K562 (cell line): ENCODE results near the gene DAGLA. TPM values are rescaled to one million over a fixed set of nuclear protein-coding genes. Genes with fewer than 3 reads are reported as not detected.

Experiments
- ATF7 ChIP-seq: fragments of 450-650 bp; IDR thresholded peaks from 2 replicates; pipeline ENCODE4 v1.7.1; 2014; ENCODE audit warnings: mild to moderate bottlenecking, moderate library complexity
- BRCA1 ChIP-seq, 2 experiments: fragments of 450-650 bp in 1 of 2; sonication (generic) in 1 of 2; formaldehyde crosslinking in 1 of 2; IDR thresholded peaks; 2 replicates each; pipeline versions ENCODE4 v1.5.0 to v1.6.1; 2017 to 2020; ENCODE audit warnings: mild to moderate bottlenecking in 1 of 2, missing genetic modification reagents in 1 of 2
- ETV6 ChIP-seq, 3 experiments: fragments of 150-350 bp in 1 of 3; sonication (generic) in 1 of 3; formaldehyde crosslinking in 1 of 3; IDR thresholded peaks; 2 replicates each; pipeline versions ENCODE4 v1.6.1 to v1.8.0; 2014 to 2022; ENCODE audit warnings: borderline replicate concordance in 2 of 3, low read depth in 2 of 3, antibody characterized with exemption in 1 of 3, low read length in 1 of 3, mild to moderate bottlenecking in 1 of 3, missing genetic modification reagents in 1 of 3
- ID3 ChIP-seq, 2 experiments: fragments of 250-450 bp in 1 of 2; fragments of 450-650 bp in 1 of 2; sonication (Bioruptor Pico) in 1 of 2; IDR thresholded peaks; 2 replicates each; pipeline versions ENCODE4 v1.6.1 to v1.8.0; 2016 to 2021; ENCODE audit warnings: mild to moderate bottlenecking in 2 of 2, moderate library complexity in 2 of 2, missing compliant biosample characterization in 1 of 2, missing genetic modification characterization in 1 of 2
- KLF13 ChIP-seq: fragments of 450-650 bp; IDR thresholded peaks from 2 replicates; pipeline ENCODE4 v1.6.1; 2016; ENCODE audit warnings: missing genetic modification characterization, low read depth, mild to moderate bottlenecking, missing compliant biosample characterization, moderate library complexity, borderline replicate concordance
- LARP7 ChIP-seq: fragments of 450-650 bp; IDR thresholded peaks from 2 replicates; pipeline ENCODE4 v1.6.1; 2016
- LEF1 ChIP-seq: fragments of 450-650 bp; IDR thresholded peaks from 2 replicates; pipeline ENCODE4 v1.6.1; 2016; ENCODE audit warnings: mild to moderate bottlenecking
- MTF1 ChIP-seq: fragments of 250-450 bp; sonication (Bioruptor Pico); IDR thresholded peaks from 2 replicates; pipeline ENCODE4 v1.9.0; 2021; ENCODE audit warnings: moderate library complexity, mild to moderate bottlenecking, inconsistent platforms, borderline replicate concordance
- SMARCA5 ChIP-seq: fragments of 450-650 bp; IDR thresholded peaks from 2 replicates; pipeline ENCODE4 v1.6.1; 2016
- STAT6 ChIP-seq: sonication (generic); formaldehyde crosslinking; IDR thresholded peaks from 2 replicates; pipeline ENCODE4 v1.8.1; 2023; ENCODE audit warnings: mild to moderate bottlenecking, missing genetic modification reagents
- ZNF134 ChIP-seq: fragments of 250-450 bp; sonication (Bioruptor Pico); conservative IDR thresholded peaks from 2 replicates; pipeline ENCODE4 v1.4.0; 2020
- ZNF589 ChIP-seq: fragments of 200-800 bp; sonication (Bioruptor generic); IDR thresholded peaks from 2 replicates; pipeline ENCODE4 v1.6.1; 2016; ENCODE audit warnings: low read depth, missing genetic modification characterization, missing compliant biosample characterization
- ZSCAN32 ChIP-seq: fragments of 450-650 bp; formaldehyde crosslinking; IDR thresholded peaks from 2 replicates; pipeline ENCODE4 v1.4.0; 2020; ENCODE audit warnings: mild to moderate bottlenecking, moderate library complexity
- polyA plus RNA-seq, 8 experiments: library from polyadenylated mRNA; depleted of rRNA in 4 of 8; stranded (reverse) in 5 of 8; unstranded in 3 of 8; fragments of >200 nt; fragmentation: Nextera tagmentation in 2 of 8; fragmentation: Illumina TruSeq in 1 of 8; extraction: Ambion mirVana in 2 of 8; extraction: Trizol in 1 of 8; gene quantifications; 2 replicates each; pipeline versions ENCODE4 v1.2.1 to v1.2.3, GENCODE V29; 2011 to 2014; ENCODE audit warnings: inconsistent platforms in 1 of 8, missing spikeins in 1 of 8
- total RNA-seq, 7 experiments: library from RNA; depleted of rRNA in 6 of 7; stranded (reverse); fragments of >200 nt in 6 of 7; fragmentation: Illumina TruSeq in 2 of 7; extraction: Trizol in 2 of 7; gene quantifications; 2 replicates each; pipeline versions ENCODE4 v1.2.1 to v1.2.3, GENCODE V29; 2011 to 2021; ENCODE audit warnings: low replicate concordance in 1 of 7
- TF ChIP-seq, protein P1 (sequence below), 2 experiments: IDR thresholded peaks; 2 replicates each; pipeline ENCODE4 v1.6.1; 2012; ENCODE audit warnings: improper control_type of control experiment in 2 of 2, low read depth in 2 of 2, low read length in 2 of 2, borderline replicate concordance in 1 of 2
- TF ChIP-seq, protein P2 (sequence below): sonication (generic); formaldehyde crosslinking; IDR thresholded peaks from 2 replicates; pipeline ENCODE4 v1.8.1; 2022; ENCODE audit warnings: missing genetic modification reagents
- TF ChIP-seq, protein P3 (sequence below): fragments of 450-650 bp; IDR thresholded peaks from 2 replicates; pipeline ENCODE4 v1.7.1; 2018; ENCODE audit warnings: mild to moderate bottlenecking, low read depth; ENCODE audit not compliant: partially characterized antibody

The DAGLA gene
- total and polyA plus RNA-seq, 9 of the 15 experiments (the other 6 are each of a cell fraction or from before 2014, with no cell fraction given): 0.03 to 0.16 (median 0.04) TPM; not detected in 4

- TF ChIP-seq STAT6 (CRISPR knock-in tag) (no peak), ZNF134 (CRISPR knock-in tag) (no peak), LEF1 (no peak), ID3 (CRISPR knock-in tag; IDR thresholded peaks at IDR 0.05) (no peak), ID3 (tag; IDR thresholded peaks at IDR 0.05) (no peak; the same call in 1 of the 2 replicates), ATF7 (peak; percentile 50), ZNF589 (CRISPR knock-in tag) (no peak), LARP7 (no peak), ETV6 (IDR thresholded peaks at IDR 0.05; ENCODE audit: borderline replicate concordance in 1 of 2, low read depth in 2 of 2, low read length in 1 of 2) (no peak), ETV6 (CRISPR knock-in tag; IDR thresholded peaks at IDR 0.05; ENCODE audit: borderline replicate concordance) (no peak), MTF1 (no peak), BRCA1 (IDR thresholded peaks at IDR 0.05) (no peak), BRCA1 (CRISPR knock-in tag; IDR thresholded peaks at IDR 0.05) (no peak), ZSCAN32 (CRISPR knock-in tag) (no peak), SMARCA5 (no peak), KLF13 (tag) (no peak)
- TF ChIP-seq, protein P1, sequence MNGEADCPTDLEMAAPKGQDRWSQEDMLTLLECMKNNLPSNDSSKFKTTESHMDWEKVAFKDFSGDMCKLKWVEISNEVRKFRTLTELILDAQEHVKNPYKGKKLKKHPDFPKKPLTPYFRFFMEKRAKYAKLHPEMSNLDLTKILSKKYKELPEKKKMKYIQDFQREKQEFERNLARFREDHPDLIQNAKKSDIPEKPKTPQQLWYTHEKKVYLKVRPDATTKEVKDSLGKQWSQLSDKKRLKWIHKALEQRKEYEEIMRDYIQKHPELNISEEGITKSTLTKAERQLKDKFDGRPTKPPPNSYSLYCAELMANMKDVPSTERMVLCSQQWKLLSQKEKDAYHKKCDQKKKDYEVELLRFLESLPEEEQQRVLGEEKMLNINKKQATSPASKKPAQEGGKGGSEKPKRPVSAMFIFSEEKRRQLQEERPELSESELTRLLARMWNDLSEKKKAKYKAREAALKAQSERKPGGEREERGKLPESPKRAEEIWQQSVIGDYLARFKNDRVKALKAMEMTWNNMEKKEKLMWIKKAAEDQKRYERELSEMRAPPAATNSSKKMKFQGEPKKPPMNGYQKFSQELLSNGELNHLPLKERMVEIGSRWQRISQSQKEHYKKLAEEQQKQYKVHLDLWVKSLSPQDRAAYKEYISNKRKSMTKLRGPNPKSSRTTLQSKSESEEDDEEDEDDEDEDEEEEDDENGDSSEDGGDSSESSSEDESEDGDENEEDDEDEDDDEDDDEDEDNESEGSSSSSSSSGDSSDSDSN (IDR thresholded peaks at IDR 0.05; ENCODE audit: borderline replicate concordance in 1 of 2, low read depth in 2 of 2, low read length in 2 of 2): no peak
- TF ChIP-seq, protein P2, sequence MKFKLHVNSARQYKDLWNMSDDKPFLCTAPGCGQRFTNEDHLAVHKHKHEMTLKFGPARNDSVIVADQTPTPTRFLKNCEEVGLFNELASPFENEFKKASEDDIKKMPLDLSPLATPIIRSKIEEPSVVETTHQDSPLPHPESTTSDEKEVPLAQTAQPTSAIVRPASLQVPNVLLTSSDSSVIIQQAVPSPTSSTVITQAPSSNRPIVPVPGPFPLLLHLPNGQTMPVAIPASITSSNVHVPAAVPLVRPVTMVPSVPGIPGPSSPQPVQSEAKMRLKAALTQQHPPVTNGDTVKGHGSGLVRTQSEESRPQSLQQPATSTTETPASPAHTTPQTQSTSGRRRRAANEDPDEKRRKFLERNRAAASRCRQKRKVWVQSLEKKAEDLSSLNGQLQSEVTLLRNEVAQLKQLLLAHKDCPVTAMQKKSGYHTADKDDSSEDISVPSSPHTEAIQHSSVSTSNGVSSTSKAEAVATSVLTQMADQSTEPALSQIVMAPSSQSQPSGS: no peak
- TF ChIP-seq, protein P3, sequence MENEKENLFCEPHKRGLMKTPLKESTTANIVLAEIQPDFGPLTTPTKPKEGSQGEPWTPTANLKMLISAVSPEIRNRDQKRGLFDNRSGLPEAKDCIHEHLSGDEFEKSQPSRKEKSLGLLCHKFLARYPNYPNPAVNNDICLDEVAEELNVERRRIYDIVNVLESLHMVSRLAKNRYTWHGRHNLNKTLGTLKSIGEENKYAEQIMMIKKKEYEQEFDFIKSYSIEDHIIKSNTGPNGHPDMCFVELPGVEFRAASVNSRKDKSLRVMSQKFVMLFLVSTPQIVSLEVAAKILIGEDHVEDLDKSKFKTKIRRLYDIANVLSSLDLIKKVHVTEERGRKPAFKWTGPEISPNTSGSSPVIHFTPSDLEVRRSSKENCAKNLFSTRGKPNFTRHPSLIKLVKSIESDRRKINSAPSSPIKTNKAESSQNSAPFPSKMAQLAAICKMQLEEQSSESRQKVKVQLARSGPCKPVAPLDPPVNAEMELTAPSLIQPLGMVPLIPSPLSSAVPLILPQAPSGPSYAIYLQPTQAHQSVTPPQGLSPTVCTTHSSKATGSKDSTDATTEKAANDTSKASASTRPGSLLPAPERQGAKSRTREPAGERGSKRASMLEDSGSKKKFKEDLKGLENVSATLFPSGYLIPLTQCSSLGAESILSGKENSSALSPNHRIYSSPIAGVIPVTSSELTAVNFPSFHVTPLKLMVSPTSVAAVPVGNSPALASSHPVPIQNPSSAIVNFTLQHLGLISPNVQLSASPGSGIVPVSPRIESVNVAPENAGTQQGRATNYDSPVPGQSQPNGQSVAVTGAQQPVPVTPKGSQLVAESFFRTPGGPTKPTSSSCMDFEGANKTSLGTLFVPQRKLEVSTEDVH: no peak
Observed at GRCh38 chr11:61679893-61680621, at the start of gene DAGLA (continued).
